Muscle layer of duodenum (tissue), 2 donors: ENCODE measurements around the gene ACOXL.

Experiments
- H3K27ac ChIP-seq: one replicate; pipeline ENCODE4 v1.7.0; 2013; ENCODE audit warnings: mild to moderate bottlenecking, low read length
- H3K27me3 ChIP-seq: one replicate; pipeline ENCODE4 v1.7.0; 2013; ENCODE audit warnings: low read depth, mild to moderate bottlenecking, control low read depth, low read length
- H3K36me3 ChIP-seq, 2 donors: one replicate each; pipeline ENCODE4 v1.7.0; 2013; ENCODE audit warnings: low read length in 2 of 2, control low read depth in 1 of 2, mild to moderate bottlenecking in 1 of 2; ENCODE audit not compliant: insufficient read depth in 2 of 2, control insufficient read depth in 1 of 2
- H3K4me1 ChIP-seq, 2 donors: one replicate each; pipeline ENCODE4 v1.7.0; 2013; ENCODE audit warnings: low read length in 2 of 2, mild to moderate bottlenecking in 2 of 2, control low read depth in 1 of 2, moderate library complexity in 1 of 2; ENCODE audit not compliant: insufficient read depth in 2 of 2, control insufficient read depth in 1 of 2
- H3K4me3 ChIP-seq, 2 donors: one replicate each; pipeline ENCODE4 v1.7.0; 2013; ENCODE audit warnings: low read length in 2 of 2, low read depth in 1 of 2, mild to moderate bottlenecking in 1 of 2
- H3K9me3 ChIP-seq, 2 donors: one replicate each; pipeline ENCODE4 v1.7.0; 2013; ENCODE audit warnings: low read length in 2 of 2, control low read depth in 1 of 2, mild to moderate bottlenecking in 1 of 2; ENCODE audit not compliant: control insufficient read depth in 1 of 2
- donor health status: healthy.

ACOXL gene

GRCh38 chr2:111011218-111011617 is 278.8 kb downstream of the ACOXL start:
- H3K27ac ChIP-seq: no peak overlapping the region
- H3K4me3 ChIP-seq: peak overlapping the region in 1 of 2 donors; percentile 8

GRCh38 chr2:111015283-111015995 is 283.1 kb downstream of the ACOXL start:
- Histone ChIP-seq H3K27ac (no peak overlapping the region), H3K4me3 (no peak overlapping the region), H3K4me1 (no peaks in the 10 kb centered on the region), H3K9me3 (peaks cover 2 to 8% of the 10 kb centered on the region in 2 donors), H3K36me3 (no peaks in the 10 kb centered on the region), H3K27me3 (no peaks in the 10 kb centered on the region)

More at GRCh38 chr2:111011218-111011617, 278.8 kb downstream of the ACOXL start:
- peaks cover 2 to 8% of the 10 kb centered on the region in 2 donors for H3K9me3 ChIP-seq
- no peaks in the 10 kb centered on the region for H3K27me3 ChIP-seq
- H3K4me1 ChIP-seq: no peaks in the 10 kb centered on the region
- H3K36me3 ChIP-seq: no peaks in the 10 kb centered on the region

GRCh38 chr2:111017034-111017622 is 284.8 kb downstream of the ACOXL start:
- Histone ChIP-seq H3K27me3 (no peaks in the 10 kb centered on the region), H3K4me3 (no peak overlapping the region), H3K9me3 (peaks cover 0 to 8% of the 10 kb centered on the region in 2 donors), H3K4me1 (no peaks in the 10 kb centered on the region), H3K27ac (no peak overlapping the region), H3K36me3 (no peaks in the 10 kb centered on the region)

DNA sequence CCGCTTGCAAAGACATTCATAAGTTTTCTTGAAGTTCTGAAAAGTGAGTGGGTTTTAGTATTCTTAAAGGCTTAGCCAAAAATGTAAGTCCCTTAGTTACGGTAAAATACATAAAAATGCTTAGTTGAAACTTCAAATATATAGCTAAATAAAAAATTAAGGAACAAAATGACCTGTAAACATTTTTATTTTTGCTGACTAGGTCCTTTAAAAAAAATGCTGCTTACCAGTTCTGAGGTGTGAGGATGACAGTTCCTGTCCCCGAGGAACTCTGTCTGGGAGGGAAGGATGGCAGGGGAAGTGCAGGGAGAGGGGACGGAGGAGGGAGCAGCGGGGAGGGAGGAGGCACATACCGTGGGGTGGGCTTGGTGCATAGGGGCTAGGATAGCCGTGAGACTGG is 285.5 kb downstream of the ACOXL start:
- Histone ChIP-seq H3K27me3 (no peaks in the 10 kb centered on the region), H3K9me3 (peaks cover 0 to 8% of the 10 kb centered on the region in 2 donors), H3K4me3 (no peak overlapping the region), H3K27ac (no peak overlapping the region), H3K4me1 (no peaks in the 10 kb centered on the region), H3K36me3 (no peaks in the 10 kb centered on the region)

DNA sequence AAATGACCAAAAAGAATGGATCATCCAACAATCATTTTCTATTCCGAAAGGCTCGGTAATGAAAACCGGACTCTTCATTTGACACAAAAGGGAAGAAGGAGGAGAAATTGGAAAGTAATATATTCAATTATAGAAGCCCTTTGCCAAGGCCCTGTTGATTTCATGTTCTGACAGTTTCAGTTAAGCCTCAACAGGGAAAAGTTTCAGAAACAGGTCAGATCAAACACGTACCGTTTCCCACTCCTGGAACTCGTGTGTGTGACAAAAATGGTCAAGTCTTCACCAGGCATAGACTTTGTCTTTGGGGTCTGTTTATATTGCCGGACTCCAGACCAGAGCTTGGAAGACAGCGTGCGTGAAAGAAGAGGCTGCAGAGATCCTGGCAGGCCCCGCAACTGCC is 287.0 kb downstream of the ACOXL start:
- Histone ChIP-seq H3K4me3 (no peak overlapping the region), H3K27me3 (no peaks in the 10 kb centered on the region), H3K36me3 (no peaks in the 10 kb centered on the region), H3K4me1 (no peaks in the 10 kb centered on the region), H3K9me3 (peaks cover 0 to under 1% of the 10 kb centered on the region in 2 donors), H3K27ac (no peak overlapping the region)

DNA sequence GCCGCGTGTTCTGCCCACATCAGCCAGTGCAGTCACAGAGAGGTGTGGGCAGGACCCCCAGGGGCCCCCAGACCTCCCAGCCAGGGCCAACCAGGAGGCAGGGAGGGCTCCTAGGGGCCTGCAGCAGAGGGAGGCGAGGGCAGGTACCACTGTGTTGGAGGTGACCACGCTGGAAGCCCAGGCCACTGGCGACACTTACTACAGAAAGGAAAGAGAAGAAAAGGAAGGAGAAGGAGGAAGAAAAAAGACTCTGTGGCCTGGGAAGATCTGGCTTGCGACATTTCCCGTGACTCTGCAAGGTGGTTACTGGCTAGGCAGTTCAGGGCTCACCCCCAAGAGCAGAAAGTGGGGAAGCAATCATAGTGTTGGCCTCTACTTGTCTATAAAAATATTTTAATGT is 290.3 kb downstream of the ACOXL start:
- H3K36me3 ChIP-seq: no peaks in the 10 kb centered on the region
- no peaks in the 10 kb centered on the region for H3K4me1 ChIP-seq
- no peak overlapping the region for H3K4me3 ChIP-seq
- H3K27ac ChIP-seq: no peak overlapping the region
- no peaks in the 10 kb centered on the region for H3K27me3 ChIP-seq
- H3K9me3 ChIP-seq: no peaks in the 10 kb centered on the region

- Histone ChIP-seq H3K36me3 (no peaks in the 10 kb centered on the region), H3K4me3 (no peak overlapping the region), H3K27me3 (no peaks in the 10 kb centered on the region), H3K9me3 (no peaks in the 10 kb centered on the region), H3K27ac (no peak overlapping the region), H3K4me1 (no peaks in the 10 kb centered on the region)
Observed at GRCh38 chr2:111024496-111024895, 292.1 kb downstream of the ACOXL start.

DNA sequence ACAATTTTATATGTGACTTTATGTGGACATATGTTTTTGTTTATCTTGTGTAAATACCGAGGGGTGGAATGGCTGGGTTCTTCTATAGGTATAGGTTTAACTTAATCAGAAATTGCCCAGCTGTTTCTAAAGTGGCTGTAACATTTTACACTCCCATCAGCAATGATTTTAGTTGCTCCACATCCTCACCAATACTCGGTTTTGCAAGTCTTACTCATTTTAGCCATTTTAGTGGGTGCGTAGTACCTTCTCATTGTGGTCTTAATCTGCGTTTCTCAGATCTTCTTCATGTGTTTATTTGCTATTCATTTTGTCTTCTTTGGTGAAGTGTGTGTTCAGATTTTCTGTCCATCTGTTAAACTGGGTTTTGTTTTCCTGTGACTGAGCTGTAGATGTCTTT is 292.9 kb downstream of the ACOXL start:
- no peaks in the 10 kb centered on the region for H3K27me3 ChIP-seq
- no peaks in the 10 kb centered on the region for H3K9me3 ChIP-seq
- H3K4me1 ChIP-seq: no peaks in the 10 kb centered on the region
- H3K4me3 ChIP-seq: no peak overlapping the region
- no peaks in the 10 kb centered on the region for H3K36me3 ChIP-seq
- no peak overlapping the region for H3K27ac ChIP-seq

GRCh38 chr2:111028720-111029119 is 296.3 kb downstream of the ACOXL start:
- Histone ChIP-seq H3K9me3 (no peaks in the 10 kb centered on the region), H3K27me3 (no peaks in the 10 kb centered on the region), H3K4me1 (peaks cover 0 to 6% of the 10 kb centered on the region in 2 donors), H3K4me3 (no peak overlapping the region), H3K36me3 (no peaks in the 10 kb centered on the region), H3K27ac (no peak overlapping the region)

DNA sequence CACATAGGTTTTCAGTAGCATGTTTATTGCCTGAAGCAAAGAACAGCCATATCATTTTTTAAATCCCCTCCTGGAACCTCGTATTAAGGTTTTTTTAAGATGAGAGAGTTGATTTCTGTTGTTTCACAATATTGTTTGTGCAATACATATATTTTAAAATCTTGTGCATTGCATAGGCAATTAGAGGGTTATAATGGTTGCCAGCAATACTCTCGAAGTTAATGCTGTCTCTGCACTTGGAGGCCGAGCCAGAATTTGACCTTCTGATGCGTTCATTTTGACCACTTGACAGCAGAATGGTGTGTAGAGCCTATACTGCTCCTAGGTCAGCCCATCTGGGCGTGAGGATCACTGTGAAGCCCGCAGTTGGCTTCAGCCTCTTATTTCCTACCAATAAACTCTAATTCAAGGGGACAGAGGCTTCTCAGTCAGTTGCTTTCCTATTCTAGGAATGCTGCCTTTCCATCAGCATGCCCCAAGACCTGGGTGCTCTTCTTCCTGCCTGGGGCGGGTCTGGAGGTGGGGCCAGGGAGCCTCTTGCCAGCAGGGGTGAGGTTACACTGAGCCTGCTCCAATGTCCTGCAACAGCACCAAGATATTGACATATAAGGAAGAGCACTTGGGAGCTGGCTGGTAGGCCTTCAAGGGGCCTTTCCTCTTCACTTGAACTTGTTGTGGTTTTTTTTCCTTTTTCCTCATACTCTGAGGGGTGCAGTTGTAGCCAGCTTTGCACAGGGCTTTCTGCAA is 297.0 kb downstream of the ACOXL start:
- Histone ChIP-seq H3K27ac (no peak overlapping the region), H3K4me1 (peaks cover 0 to 6% of the 10 kb centered on the region in 2 donors), H3K36me3 (no peaks in the 10 kb centered on the region), H3K27me3 (no peaks in the 10 kb centered on the region), H3K4me3 (no peak overlapping the region), H3K9me3 (no peaks in the 10 kb centered on the region)

- Histone ChIP-seq H3K4me1 (peaks cover 0 to 6% of the 10 kb centered on the region in 2 donors), H3K4me3 (no peak overlapping the region), H3K27ac (no peak overlapping the region), H3K9me3 (no peaks in the 10 kb centered on the region), H3K36me3 (no peaks in the 10 kb centered on the region), H3K27me3 (no peaks in the 10 kb centered on the region)
Observed at GRCh38 chr2:111030260-111030891, 298.0 kb downstream of the ACOXL start.
